GM19025 (cell line): ENCODE results near the gene WBP2NL.

Experiments
- ATAC-seq: cut with Tn5 transposase; IDR thresholded peaks from one replicate; pipeline ENCODE4 v1.9.1; 2021; ENCODE audit warnings: mild to moderate bottlenecking, low read depth, moderate library complexity; ENCODE audit not compliant: unreplicated experiment

Gene WBP2NL

DNA sequence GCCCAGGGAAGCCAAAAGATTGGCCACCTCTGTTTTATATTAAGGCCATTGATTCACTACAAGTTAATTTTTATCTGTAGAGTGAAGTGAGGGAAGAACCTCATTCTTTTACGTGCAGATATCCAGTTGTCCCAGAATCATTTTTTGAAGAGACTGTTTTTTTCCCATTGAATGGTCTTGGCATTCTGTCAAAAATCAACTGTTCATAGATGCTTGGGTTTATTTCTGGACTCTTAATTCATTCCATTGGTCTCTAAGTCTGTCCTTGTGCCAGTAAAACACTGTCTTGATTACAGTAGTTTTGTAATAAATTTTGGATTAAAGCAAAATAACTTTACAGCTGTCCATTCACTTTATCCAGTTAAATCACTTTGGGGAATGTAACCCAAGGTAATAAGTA is 26.8 kb downstream of the WBP2NL start:
- ATAC-seq: no peak

GRCh38 chr22:42026705-42027104 is 28.1 kb downstream of the WBP2NL start:
- ATAC-seq: no peak

- no peak for ATAC-seq
These were observed 34.9 kb downstream of the WBP2NL start for GRCh38 chr22:42033263-42034181.

DNA sequence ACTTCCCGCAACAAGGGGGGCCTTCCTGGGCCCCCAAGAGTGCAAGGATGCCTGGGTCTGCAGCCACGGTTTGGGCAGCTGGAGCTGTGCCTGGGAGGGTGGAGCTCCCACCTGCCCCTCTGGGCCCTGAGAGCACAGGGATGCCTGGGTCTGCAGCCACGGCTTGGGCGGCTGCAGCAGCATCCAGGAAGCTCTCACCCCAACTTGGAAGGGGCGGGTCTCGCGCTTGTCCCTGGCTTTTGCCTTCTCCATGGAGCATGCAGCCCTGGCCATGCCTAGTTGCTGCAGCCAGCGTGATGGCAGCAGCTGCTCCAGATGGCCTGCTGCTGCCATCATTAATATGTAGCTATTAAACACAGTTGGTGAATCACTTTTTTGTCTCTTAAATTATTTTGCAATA is 36.7 kb downstream of the WBP2NL start:
- ATAC-seq: no peak

DNA sequence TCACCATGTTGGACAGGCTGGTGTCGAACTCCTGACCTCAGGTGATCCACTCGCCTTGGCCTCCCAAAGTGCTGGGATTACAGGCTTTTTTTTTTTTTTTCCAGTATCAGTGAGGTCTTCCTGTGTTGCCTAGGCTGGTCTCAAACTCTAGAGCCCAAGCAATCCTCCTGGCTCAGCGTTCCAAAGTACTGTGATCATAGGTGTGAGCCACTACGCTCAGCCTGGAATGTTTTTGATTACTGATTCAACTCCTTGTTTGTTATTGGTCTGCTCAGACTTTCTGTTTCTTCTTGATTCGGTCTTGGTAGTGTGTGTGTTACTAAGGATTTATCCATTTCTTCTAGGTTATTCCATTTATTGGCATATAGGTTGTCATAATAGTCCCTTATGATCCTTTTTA is 40.7 kb downstream of the WBP2NL start:
- no peak for ATAC-seq

DNA sequence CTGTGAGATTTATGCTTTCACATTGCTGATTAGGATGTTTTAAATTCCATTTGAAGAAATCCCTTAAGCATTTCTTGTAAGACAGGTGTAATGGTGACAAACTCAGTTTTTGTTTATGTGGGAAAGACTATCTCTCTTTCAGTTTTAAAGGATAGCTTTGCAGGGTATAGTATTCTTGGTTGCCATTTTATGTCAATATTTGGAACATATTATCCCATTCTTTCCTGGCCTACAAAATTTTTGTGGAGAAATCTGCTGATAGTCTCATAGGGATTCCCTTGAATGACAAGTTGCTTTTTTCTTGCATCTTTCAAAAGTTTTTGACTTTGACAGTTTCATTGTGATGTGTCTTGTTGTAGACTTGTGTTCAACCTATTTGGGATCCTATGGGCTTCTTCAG is 43.2 kb downstream of the WBP2NL start:
- ATAC-seq: no peak

- no peak for ATAC-seq
These were observed 52.1 kb downstream of the WBP2NL start for GRCh38 chr22:42050641-42051180.

DNA sequence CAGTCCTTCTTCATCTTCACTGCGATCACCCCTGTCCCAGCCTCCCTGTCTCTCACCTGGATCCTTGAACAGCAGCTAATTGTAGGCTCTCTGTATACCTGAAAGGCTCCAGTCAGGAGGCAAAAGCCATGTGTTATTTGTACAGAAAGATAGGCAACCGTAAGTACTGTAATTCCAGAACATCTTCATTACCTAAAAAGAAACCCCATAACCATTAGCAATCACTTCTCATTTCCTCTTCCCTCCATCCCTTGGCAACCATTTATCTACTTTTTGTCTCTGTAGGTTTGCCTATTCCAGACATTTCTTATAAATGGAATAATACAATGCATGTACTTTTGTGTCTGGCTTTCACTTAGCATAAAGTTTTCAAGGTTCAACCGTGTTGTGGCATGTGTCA is 54.2 kb downstream of the WBP2NL start:
- no peak for ATAC-seq

- ATAC-seq: no peak
These were observed 58.3 kb downstream of the WBP2NL start for GRCh38 chr22:42056757-42057511.

DNA sequence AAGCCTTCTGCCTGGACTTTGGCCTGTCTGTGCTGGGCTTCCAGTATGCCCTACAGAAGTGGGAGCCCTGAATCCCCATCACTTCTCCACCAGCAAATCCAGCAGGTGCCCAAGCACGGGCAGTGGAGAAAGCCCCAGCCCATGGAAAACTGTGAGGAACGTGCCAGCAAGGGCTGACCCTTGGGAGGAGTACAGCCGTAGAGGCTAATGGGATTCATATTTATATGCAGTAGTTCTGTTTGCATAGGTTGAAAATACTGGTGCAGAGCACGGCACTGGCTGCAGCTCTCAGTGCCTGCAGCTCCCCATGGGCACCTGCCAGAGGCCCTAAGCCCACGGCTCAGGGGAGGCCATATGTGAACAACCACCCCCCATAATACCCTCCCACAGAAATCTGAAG is 61.9 kb downstream of the WBP2NL start:
- no peak for ATAC-seq

DNA sequence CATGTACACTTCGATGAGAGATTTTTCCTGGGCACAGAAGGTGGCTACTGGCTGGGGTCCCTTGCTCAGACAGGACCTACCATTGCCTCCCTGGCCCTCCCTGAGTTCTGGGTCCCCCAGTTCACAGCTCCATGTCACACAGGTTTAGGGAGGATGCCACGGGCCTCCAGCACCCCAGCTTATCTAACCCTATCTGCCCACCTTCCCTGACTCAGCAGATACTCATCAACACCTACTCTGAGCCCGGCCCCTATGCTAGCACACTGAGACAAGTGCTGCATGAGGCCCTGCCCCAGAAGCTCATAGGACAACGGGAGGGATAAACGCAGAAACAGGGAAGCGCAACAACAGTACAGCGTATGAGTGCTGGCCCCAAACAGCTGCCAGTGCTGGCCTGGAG is 62.5 kb downstream of the WBP2NL start:
- no peak for ATAC-seq

- ATAC-seq: no peak
These were observed 64.0 kb downstream of the WBP2NL start for GRCh38 chr22:42062506-42063170.

GRCh38 chr22:42064629-42065028 is 66.0 kb downstream of the WBP2NL start:
- ATAC-seq: no peak

GRCh38 chr22:42065438-42066125 is 67.0 kb downstream of the WBP2NL start:
- no peak for ATAC-seq

- no peak for ATAC-seq
These were observed 67.7 kb downstream of the WBP2NL start for GRCh38 chr22:42066126-42066761.

- ATAC-seq: no peak
These were observed 68.3 kb downstream of the WBP2NL start for GRCh38 chr22:42066937-42067336.

- ATAC-seq: no peak
These were observed 69.2 kb downstream of the WBP2NL start for GRCh38 chr22:42067671-42068251.

DNA sequence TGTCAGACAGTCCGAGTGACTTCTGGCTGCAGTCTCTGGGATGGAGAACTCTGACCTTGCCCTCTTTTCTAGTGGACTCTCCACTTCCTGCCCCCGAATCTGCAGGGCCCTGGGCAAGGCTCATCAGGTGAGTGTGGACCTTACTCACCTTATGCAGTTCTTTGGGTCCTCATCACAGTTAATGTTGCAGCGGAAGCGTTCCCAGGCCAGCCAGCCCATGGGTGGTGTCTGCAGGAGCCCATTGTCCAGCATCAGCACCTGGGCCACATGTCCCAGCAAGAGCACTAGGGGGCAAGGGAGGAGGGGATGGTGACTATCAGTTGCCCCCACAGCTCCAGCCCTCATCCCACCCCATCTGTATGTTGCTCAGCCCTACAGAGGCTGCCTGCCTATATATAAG is 69.7 kb downstream of the WBP2NL start:
- ATAC-seq: no peak

- ATAC-seq: no peak
These were observed 71.4 kb downstream of the WBP2NL start for GRCh38 chr22:42069801-42070516.
